Hepatocyte (in vitro differentiated cells): ENCODE data around the gene DHFR. TPM values are rescaled to one million over a fixed set of nuclear protein-coding genes. Genes with fewer than 3 reads are reported as not detected.

Source experiments
- DNase-seq: peaks from one replicate; pipeline ENCODE4 v3.0.0-alpha.2; 2016; ENCODE audit warnings: low spot score
- H2AFZ ChIP-seq: fragments of 200-600 bp; sonication (generic); 2 replicates; pipeline ENCODE4 v1.6.0; 2016; ENCODE audit warnings: antibody characterized with exemption, mild to moderate bottlenecking
- H3K27ac ChIP-seq: fragments of 200-600 bp; sonication (generic); 2 replicates; pipeline ENCODE4 v1.5.1; 2016; ENCODE audit warnings: mild to moderate bottlenecking
- H3K27me3 ChIP-seq: fragments of 200-600 bp; sonication (generic); 2 replicates; pipeline ENCODE4 v1.6.1; 2016
- H3K36me3 ChIP-seq: fragments of 200-600 bp; sonication (generic); replicated peaks from 2 replicates; pipeline ENCODE4 v1.5.1; 2016; ENCODE audit warnings: low read depth; ENCODE audit not compliant: insufficient read depth
- H3K4me1 ChIP-seq: fragments of 200-600 bp; sonication (generic); 2 replicates; pipeline ENCODE4 v1.5.1; 2016; ENCODE audit warnings: mild to moderate bottlenecking, moderate library complexity; ENCODE audit not compliant: insufficient read depth
- H3K4me2 ChIP-seq: fragments of 200-600 bp; sonication (generic); 2 replicates; pipeline ENCODE4 v1.6.0; 2016
- H3K4me3 ChIP-seq: fragments of 200-600 bp; sonication (generic); 2 replicates; pipeline ENCODE4 v1.5.1; 2016; ENCODE audit warnings: mild to moderate bottlenecking
- H3K79me2 ChIP-seq: fragments of 200-600 bp; sonication (generic); 2 replicates; pipeline ENCODE4 v1.6.0; 2017; ENCODE audit warnings: mild to moderate bottlenecking
- H3K9me2 ChIP-seq: fragments of 200-600 bp; sonication (generic); replicated peaks from 2 replicates; pipeline ENCODE4 v1.6.0; 2017; ENCODE audit warnings: mild to moderate bottlenecking; ENCODE audit not compliant: insufficient read depth
- H3K9me3 ChIP-seq: fragments of 200-600 bp; sonication (generic); 2 replicates; pipeline ENCODE4 v1.5.1; 2016; ENCODE audit warnings: low read depth, mild to moderate bottlenecking
- H4K20me1 ChIP-seq: fragments of 200-600 bp; sonication (generic); 2 replicates; pipeline ENCODE4 v1.6.0; 2016; ENCODE audit warnings: mild to moderate bottlenecking; ENCODE audit not compliant: insufficient read depth, poor library complexity, severe bottlenecking
- CTCF ChIP-seq: fragments of 200-600 bp; sonication (generic); IDR thresholded peaks from 2 replicates; pipeline ENCODE4 v1.5.1; 2016; ENCODE audit warnings: antibody characterized with exemption, mild to moderate bottlenecking; ENCODE audit not compliant: poor library complexity
- EZH2 ChIP-seq: fragments of 200-600 bp; sonication (generic); IDR thresholded peaks from 2 replicates; pipeline ENCODE4 v1.6.1; 2016; ENCODE audit warnings: antibody characterized with exemption, mild to moderate bottlenecking, borderline replicate concordance
- EZH2phosphoT487 ChIP-seq: fragments of 200-600 bp; sonication (generic); IDR thresholded peaks from one replicate; pipeline ENCODE4 v1.6.1; 2018; ENCODE audit warnings: antibody characterized with exemption, mild to moderate bottlenecking, low read depth, moderate library complexity; ENCODE audit not compliant: unreplicated experiment, severe bottlenecking
- WGBS: methylation state at CpG from one replicate; pipeline ENCODE4 v1.1.6; 2016; ENCODE audit warnings: low lambda C conversion rate; ENCODE audit errors: missing lambda C conversion rate; 5-methylcytosine and 5-hydroxymethylcytosine counted together
- polyA plus RNA-seq: library from polyadenylated mRNA; unstranded; fragments of >200 nt; fragmentation: Nextera tagmentation; extraction: Ambion mirVana; gene quantifications from 2 replicates; pipeline ENCODE4 v1.2.1, GENCODE V29; 2016
- total RNA-seq: library from RNA; depleted of rRNA; stranded (reverse); fragments of >200 nt; gene quantifications from 2 replicates; pipeline ENCODE4 v1.2.3, GENCODE V29; 2014

The DHFR gene
- total and polyA plus RNA-seq, 2 experiments from 2014 or later = 7.9 to 26.5 TPM

GRCh38 chr5:80668016-80668969 is 13.5 kb upstream of the DHFR start:
- no peak overlapping the region for H2AFZ ChIP-seq
- DNase-seq = no peak
- no peak for TF ChIP-seq EZH2
- no peak for TF ChIP-seq CTCF
- TF ChIP-seq EZH2phosphoT487 = no peak
- no peaks in the 10 kb centered on the region for H3K36me3 ChIP-seq
- H3K27me3 ChIP-seq = no peaks in the 10 kb centered on the region
- no peaks in the 10 kb centered on the region for H3K9me3 ChIP-seq
- H3K79me2 ChIP-seq = peaks cover 4% of the 10 kb centered on the region
- no peaks in the 10 kb centered on the region for H3K4me1 ChIP-seq
- no peak overlapping the region for H3K4me3 ChIP-seq
- no peak overlapping the region for H3K4me2 ChIP-seq
- H3K9me2 ChIP-seq = no peaks in the 10 kb centered on the region
- 87% methylated on average over 16 of the region's 16 CpGs for WGBS
- H4K20me1 ChIP-seq = no peaks in the 10 kb centered on the region
- no peak overlapping the region for H3K27ac ChIP-seq

GRCh38 chr5:80667384-80667783 is 12.6 kb upstream of the DHFR start:
- H3K27me3 ChIP-seq = no peaks in the 10 kb centered on the region
- no peaks in the 10 kb centered on the region for H4K20me1 ChIP-seq
- no peaks in the 10 kb centered on the region for H3K4me1 ChIP-seq
- no peak overlapping the region for H2AFZ ChIP-seq
- H3K79me2 ChIP-seq = peaks cover 4% of the 10 kb centered on the region
- DNase-seq = no peak
- no peaks in the 10 kb centered on the region for H3K9me2 ChIP-seq
- no peak overlapping the region for H3K4me2 ChIP-seq
- H3K9me3 ChIP-seq = no peaks in the 10 kb centered on the region
- no peak overlapping the region for H3K27ac ChIP-seq
- 97% methylated on average over 8 of the region's 8 CpGs for WGBS
- H3K4me3 ChIP-seq = no peak overlapping the region
- no peaks in the 10 kb centered on the region for H3K36me3 ChIP-seq
- TF ChIP-seq EZH2 (no peak), CTCF (no peak), EZH2phosphoT487 (no peak)

- Histone ChIP-seq H3K36me3 (no peaks in the 10 kb centered on the region), H3K9me3 (no peaks in the 10 kb centered on the region), H3K27ac (no peak overlapping the region), H3K27me3 (no peaks in the 10 kb centered on the region), H3K4me1 (no peaks in the 10 kb centered on the region), H3K4me3 (no peak overlapping the region), H3K4me2 (no peak overlapping the region), H2AFZ (no peak overlapping the region), H3K9me2 (no peaks in the 10 kb centered on the region), H3K79me2 (peaks cover 4% of the 10 kb centered on the region), H4K20me1 (no peaks in the 10 kb centered on the region)
- TF ChIP-seq EZH2 (no peak), EZH2phosphoT487 (no peak), CTCF (no peak)
- DNase-seq = no peak
- 92% methylated on average over 4 of the region's 4 CpGs for WGBS
Measured at GRCh38 chr5:80665057-80665456, 10.3 kb upstream of the DHFR start.
